ENCODE data around the gene ARID5B. TPM values are rescaled to one million over a fixed set of nuclear protein-coding genes. Genes with fewer than 3 reads are reported as not detected.

Gene ARID5B
- total and polyA plus RNA-seq, 2 donors (not counting 1 experiment from before 2014, with no cell fraction given), result 22.4 to 237 TPM

DNA sequence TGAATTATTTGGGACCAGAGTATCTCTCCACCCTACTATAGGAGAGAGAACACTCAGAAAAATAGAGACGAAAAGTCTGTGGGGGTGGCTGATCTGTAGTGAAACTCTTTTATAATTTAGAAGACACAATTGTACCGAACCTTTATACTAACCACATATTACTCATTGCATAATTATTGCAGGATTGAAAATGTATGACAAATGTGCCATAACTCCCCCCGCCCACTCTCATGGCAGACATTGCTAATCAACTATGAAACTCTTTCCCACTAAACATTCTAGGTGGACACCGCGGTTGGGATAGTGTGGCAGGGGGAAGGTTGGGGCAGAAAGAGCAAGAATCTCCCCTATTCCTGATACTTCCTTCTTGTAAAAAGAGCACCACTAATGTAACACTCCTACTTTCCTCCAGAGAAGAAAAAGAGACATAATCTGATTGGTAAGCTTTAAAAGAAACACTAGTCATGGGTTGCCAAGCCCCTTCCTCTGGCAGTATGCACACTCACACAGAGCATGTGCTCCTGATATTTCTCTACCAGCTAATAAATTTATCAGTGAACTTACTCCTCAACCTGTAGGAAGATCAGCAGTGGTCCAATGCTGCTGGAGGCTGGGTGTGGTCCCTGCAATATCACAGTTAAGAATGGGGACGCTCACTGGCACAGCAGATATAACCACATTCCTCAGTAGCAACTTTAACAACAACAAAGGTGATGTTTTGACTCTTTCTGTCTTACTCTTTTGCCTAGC is 18.7 kb upstream of the ARID5B start:
- ATAC-seq (ENCODE audit: low read depth) (no peak), DNase-seq (no peak)
- intact Hi-C loops (cut with micrococcal nuclease), result no loop called here
- H3K79me2 ChIP-seq (ENCODE audit: control insufficient read depth, insufficient read depth, low read length), result no peaks in the 10 kb centered on the region
- no peak overlapping the region for H2AFZ ChIP-seq (ENCODE audit: insufficient read depth, low read depth, low read length, poor library complexity, severe bottlenecking)
- Mint-ChIP-seq H3K4me3 (no peak overlapping the region), H3K4me1 (peaks cover 21% of the 10 kb centered on the region), H3K9me3 (ENCODE audit: insufficient read depth) (peaks cover 5% of the 10 kb centered on the region), H3K27me3 (no peaks in the 10 kb centered on the region), H3K27ac (no peak overlapping the region)
- H3K9ac ChIP-seq (ENCODE audit: low read length), result no peak overlapping the region
- no peak overlapping the region for H3K27ac ChIP-seq (ENCODE audit: low read length in 2 of 2)
- peaks cover 0 to 3% (median 1%) of the 10 kb centered on the region in 3 donors for H3K9me3 ChIP-seq (ENCODE audit: control extremely low read depth in 1 of 3, control insufficient read depth in 2 of 3, insufficient read depth in 1 of 3, low read length in 2 of 3)
- peaks cover 7 to 9% of the 10 kb centered on the region in 2 donors for H3K4me1 ChIP-seq (ENCODE audit: control insufficient read depth in 2 of 2, insufficient read depth in 2 of 2, low read length in 2 of 2)
- H3K4me2 ChIP-seq (replicated peaks; ENCODE audit: low read depth, low read length, poor library complexity, severe bottlenecking), result no peak overlapping the region
- TF ChIP-seq, protein P1, sequence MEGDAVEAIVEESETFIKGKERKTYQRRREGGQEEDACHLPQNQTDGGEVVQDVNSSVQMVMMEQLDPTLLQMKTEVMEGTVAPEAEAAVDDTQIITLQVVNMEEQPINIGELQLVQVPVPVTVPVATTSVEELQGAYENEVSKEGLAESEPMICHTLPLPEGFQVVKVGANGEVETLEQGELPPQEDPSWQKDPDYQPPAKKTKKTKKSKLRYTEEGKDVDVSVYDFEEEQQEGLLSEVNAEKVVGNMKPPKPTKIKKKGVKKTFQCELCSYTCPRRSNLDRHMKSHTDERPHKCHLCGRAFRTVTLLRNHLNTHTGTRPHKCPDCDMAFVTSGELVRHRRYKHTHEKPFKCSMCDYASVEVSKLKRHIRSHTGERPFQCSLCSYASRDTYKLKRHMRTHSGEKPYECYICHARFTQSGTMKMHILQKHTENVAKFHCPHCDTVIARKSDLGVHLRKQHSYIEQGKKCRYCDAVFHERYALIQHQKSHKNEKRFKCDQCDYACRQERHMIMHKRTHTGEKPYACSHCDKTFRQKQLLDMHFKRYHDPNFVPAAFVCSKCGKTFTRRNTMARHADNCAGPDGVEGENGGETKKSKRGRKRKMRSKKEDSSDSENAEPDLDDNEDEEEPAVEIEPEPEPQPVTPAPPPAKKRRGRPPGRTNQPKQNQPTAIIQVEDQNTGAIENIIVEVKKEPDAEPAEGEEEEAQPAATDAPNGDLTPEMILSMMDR (IDR thresholded peaks at IDR 0.05), result no peak
- no peak for TF ChIP-seq EZH2 (IDR thresholded peaks at IDR 0.05; ENCODE audit: borderline replicate concordance, insufficient read depth, low read depth, low read length, poor library complexity, severe bottlenecking)
- H3K4me3 ChIP-seq (ENCODE audit: control extremely low read depth in 1 of 5, extremely low read depth in 1 of 5, insufficient read depth in 1 of 5, low read depth in 2 of 5, low read length in 4 of 5), result no peak overlapping the region
- POLR2A ChIA-PET, result interaction anchor here (0.6 kb wide), 1 partner anchor 21 kb away, joined by 5 read pairs; no protein-coding TSS in a partner anchor
- 100% methylated on average over 1 of the region's 6 CpGs for WGBS (ENCODE audit: insufficient coverage)
- no peaks in the 10 kb centered on the region for H4K20me1 ChIP-seq (ENCODE audit: control insufficient read depth, insufficient read depth, low read length, poor library complexity, severe bottlenecking)
- CTCF ChIA-PET, result interaction anchor here (0.7 to 1.4 kb wide), 4 partner anchors 14 to 362 kb away, joined by 3 to 4 read pairs (median 3); no protein-coding TSS in a partner anchor
- H3K27me3 ChIP-seq (replicated peaks in 1 of 4; ENCODE audit: control extremely low read depth in 1 of 4, control insufficient read depth in 3 of 4, insufficient read depth in 4 of 4, low read length in 3 of 4), result no peaks in the 10 kb centered on the region
- H3K36me3 ChIP-seq (replicated peaks in 1 of 2; ENCODE audit: control extremely low read depth in 1 of 2, control insufficient read depth in 1 of 2, extremely low read depth in 1 of 2, insufficient read depth in 2 of 2, low read length in 1 of 2), result no peaks in the 10 kb centered on the region

All from B cell (primary cell).